Stimulated activated CD4-positive, alpha-beta T cell treated with anti-CD3 and anti-CD28 coated beads, TNF-alpha, amount 100 ng/mL, for 4 hours (primary cell): ENCODE data around the gene COMT.

Experiments
- DNase-seq, 3 experiments: peaks; one replicate each; pipeline ENCODE4 v3.0.0-alpha.2; 2020; ENCODE audit warnings: low read depth in 3 of 3

The COMT gene

GRCh38 chr22:19957445-19957844, 15.9 kb downstream of the COMT start:
- DNase-seq: no peak

GRCh38 chr22:19958083-19959042, 16.8 kb downstream of the COMT start:
- DNase-seq: no peak

GRCh38 chr22:19959043-19959586, 17.5 kb downstream of the COMT start:
- no peak for DNase-seq

- DNase-seq: no peak
Measured at GRCh38 chr22:19959587-19960490, 18.3 kb downstream of the COMT start.

GRCh38 chr22:19960491-19961200, 19.1 kb downstream of the COMT start:
- no peak for DNase-seq

GRCh38 chr22:19961201-19961580, 19.6 kb downstream of the COMT start:
- no peak for DNase-seq

- DNase-seq: no peak
Measured at GRCh38 chr22:19961868-19962245, 20.3 kb downstream of the COMT start.

GRCh38 chr22:19962246-19962908, 20.8 kb downstream of the COMT start:
- peak in 1 of 3 experiments; percentile 29 for DNase-seq

- DNase-seq: no peak
Measured at GRCh38 chr22:19962909-19963806, 21.6 kb downstream of the COMT start.

- no peak for DNase-seq
Measured at GRCh38 chr22:19963863-19964642, 22.5 kb downstream of the COMT start.

GRCh38 chr22:19964701-19965386, 23.3 kb downstream of the COMT start:
- DNase-seq: no peak

GRCh38 chr22:19965771-19966709, 24.5 kb downstream of the COMT start:
- no peak for DNase-seq

GRCh38 chr22:19966908-19967750, 25.6 kb downstream of the COMT start:
- DNase-seq: no peak

- DNase-seq: no peak
Measured at GRCh38 chr22:19967850-19968449, 26.4 kb downstream of the COMT start.

GRCh38 chr22:19968450-19968891, 26.9 kb downstream of the COMT start:
- no peak for DNase-seq
